B cell (primary cell): ENCODE results near the gene TMEM141. TPM values are rescaled to one million over a fixed set of nuclear protein-coding genes. Genes with fewer than 3 reads are reported as not detected.

Experiments
- ATAC-seq: fragments of 200-7000 bp; cut with Tn5 transposase; one replicate; pipeline ENCODE4 v1.10.0; 2021; ENCODE audit warnings: low read depth, mild to moderate bottlenecking, moderate number of reproducible peaks, moderate library complexity
- CTCF ChIA-PET: fragments of 350-600 bp; sonication (Branson Sonifier 250); formaldehyde crosslinking; loops from one replicate; lab custom pipeline; 2021; ENCODE audit warnings: antibody characterized with exemption, inconsistent platforms; lab: Charles Lee
- POLR2A ChIA-PET: fragments of 350-600 bp; sonication (Branson Sonifier 250); formaldehyde crosslinking; loops from one replicate; lab custom pipeline; 2021; ENCODE audit warnings: antibody characterized with exemption; lab: Charles Lee
- DNase-seq: peaks from one replicate; pipeline ENCODE4 v3.0.0; 2013
- H2AFZ ChIP-seq: 2 replicates; pipeline ENCODE4 v1.6.1; 2012; ENCODE audit warnings: mild to moderate bottlenecking, low read depth, low read length; ENCODE audit not compliant: insufficient read depth, poor library complexity, severe bottlenecking
- H3K27ac ChIP-seq, 2 donors: 1 replicate in 1 of 2; 2 replicates in 1 of 2; pipeline ENCODE4 v1.5.1; 2012 to 2013; ENCODE audit warnings: low read length in 2 of 2, mild to moderate bottlenecking in 2 of 2, moderate library complexity in 1 of 2
- H3K27me3 ChIP-seq, 4 experiments: fragments of 200-600 bp in 1 of 4; sonication (generic) in 1 of 4; replicated peaks in 1 of 4; 1 replicate in 2 of 4; 2 replicates in 2 of 4; pipeline versions ENCODE4 v1.6.1 to v1.7.0; 2013 to 2016; ENCODE audit warnings: low read length in 3 of 4, mild to moderate bottlenecking in 2 of 4, mixed read lengths in 1 of 4, moderate library complexity in 1 of 4; ENCODE audit not compliant: insufficient read depth in 4 of 4, control insufficient read depth in 3 of 4; ENCODE audit errors: control extremely low read depth in 1 of 4
- H3K36me3 ChIP-seq, 2 experiments: replicated peaks in 1 of 2; 1 replicate in 1 of 2; 2 replicates in 1 of 2; pipeline versions ENCODE4 v1.6.1 to v1.7.1; 2013; ENCODE audit warnings: low read length in 1 of 2; ENCODE audit not compliant: insufficient read depth in 2 of 2, control insufficient read depth in 1 of 2; ENCODE audit errors: control extremely low read depth in 1 of 2, extremely low read depth in 1 of 2
- H3K4me1 ChIP-seq, 2 donors: fragments of 200-600 bp in 1 of 2; sonication (generic) in 1 of 2; 1 replicate in 1 of 2; 2 replicates in 1 of 2; pipeline versions ENCODE4 v1.5.1 to v1.6.1; 2013 to 2017; ENCODE audit warnings: low read length in 2 of 2; ENCODE audit not compliant: control insufficient read depth in 2 of 2, insufficient read depth in 2 of 2
- H3K4me2 ChIP-seq: replicated peaks from 2 replicates; pipeline ENCODE3; 2012; ENCODE audit warnings: mild to moderate bottlenecking, low read depth, low read length; ENCODE audit not compliant: poor library complexity, severe bottlenecking
- H3K4me3 ChIP-seq, 5 experiments: fragments of 200-600 bp in 1 of 5; sonication (generic) in 1 of 5; 1 replicate in 3 of 5; 2 replicates in 2 of 5; pipeline versions ENCODE4 v1.5.1 to v1.7.0; 2011 to 2016; ENCODE audit warnings: low read length in 4 of 5, mild to moderate bottlenecking in 4 of 5, low read depth in 2 of 5, control low read depth in 1 of 5, moderate library complexity in 1 of 5; ENCODE audit not compliant: insufficient read depth in 1 of 5; ENCODE audit errors: control extremely low read depth in 1 of 5, extremely low read depth in 1 of 5
- H3K79me2 ChIP-seq: fragments of 200-600 bp; sonication (generic); one replicate; pipeline ENCODE4 v1.6.0; 2016; ENCODE audit warnings: low read length; ENCODE audit not compliant: control insufficient read depth, insufficient read depth
- H3K9ac ChIP-seq: fragments of 200-600 bp; sonication (generic); 2 replicates; pipeline ENCODE4 v1.6.1; 2017; ENCODE audit warnings: mild to moderate bottlenecking, low read length, moderate library complexity
- H3K9me3 ChIP-seq, 3 donors: one replicate each; pipeline versions ENCODE4 v1.6.1 to v1.7.1; 2013; ENCODE audit warnings: low read length in 2 of 3; ENCODE audit not compliant: control insufficient read depth in 2 of 3, insufficient read depth in 1 of 3; ENCODE audit errors: control extremely low read depth in 1 of 3
- H4K20me1 ChIP-seq: 2 replicates; pipeline ENCODE4 v1.6.0; 2012; ENCODE audit warnings: mild to moderate bottlenecking, low read length; ENCODE audit not compliant: insufficient read depth, control insufficient read depth, poor library complexity, severe bottlenecking
- H3K27ac Mint-ChIP-seq: one replicate; pipeline ENCODE4 v1.8.0; 2021; ENCODE audit warnings: mixed read lengths
- H3K27me3 Mint-ChIP-seq: one replicate; pipeline ENCODE4 v1.8.0; 2021; ENCODE audit warnings: mixed read lengths
- H3K4me1 Mint-ChIP-seq: one replicate; pipeline ENCODE4 v1.8.0; 2021; ENCODE audit warnings: mixed read lengths
- H3K4me3 Mint-ChIP-seq: one replicate; pipeline ENCODE4 v1.8.0; 2021; ENCODE audit warnings: mixed read lengths
- H3K9me3 Mint-ChIP-seq: one replicate; pipeline ENCODE4 v1.8.0; 2022; ENCODE audit warnings: mixed read lengths; ENCODE audit not compliant: insufficient read depth
- CTCF ChIP-seq: fragments of 200-600 bp; IDR thresholded peaks from one replicate; pipeline ENCODE4 v1.8.0; 2022; ENCODE audit warnings: antibody characterized with exemption, mild to moderate bottlenecking
- EZH2 ChIP-seq: IDR thresholded peaks from 2 replicates; pipeline ENCODE4 v1.6.1; 2012; ENCODE audit warnings: borderline replicate concordance, low read depth, mild to moderate bottlenecking, moderate library complexity, low read length; ENCODE audit not compliant: insufficient read depth, poor library complexity, severe bottlenecking
- WGBS: methylation state at CpG from one replicate; pipeline ENCODE4 v1.1.5; 2013; ENCODE audit warnings: missing lambda C conversion rate; ENCODE audit not compliant: insufficient coverage; 5-methylcytosine and 5-hydroxymethylcytosine counted together
- intact Hi-C: fragments of 100-400 bp; cut with micrococcal nuclease; formaldehyde crosslinking; loops from one replicate; pipeline ENCODE4 v1.10.0; 2022
- polyA plus RNA-seq: library from polyadenylated mRNA; depleted of rRNA; stranded (reverse); fragments of >200 nt; gene quantifications from 2 replicates; pipeline ENCODE4 v1.2.3, GENCODE V29; 2012
- total RNA-seq, 2 donors: library from RNA; stranded (reverse); fragments of 120-200 nt in 1 of 2; gene quantifications; 1 replicate in 1 of 2; 2 replicates in 1 of 2; pipeline versions ENCODE4 v1.2.3 to v1.2.4, GENCODE V29; 2013 to 2022

Gene TMEM141
- total and polyA plus RNA-seq, 2 donors (not counting 1 experiment from before 2014, with no cell fraction given), result 35.7 to 60.8 TPM

- Histone ChIP-seq H3K27me3 (no peaks in the 10 kb centered on the region), H4K20me1 (no peaks in the 10 kb centered on the region), H2AFZ (no peak overlapping the region), H3K4me2 (no peak overlapping the region), H3K36me3 (no peaks in the 10 kb centered on the region), H3K27ac (no peak overlapping the region), H3K4me1 (peaks cover 0 to 2% of the 10 kb centered on the region in 2 donors), H3K9ac (no peak overlapping the region), H3K9me3 (no peaks in the 10 kb centered on the region), H3K4me3 (no peak overlapping the region), H3K79me2 (no peaks in the 10 kb centered on the region)
- no peak overlapping the region for H3K27ac Mint-ChIP-seq
- H3K4me3 Mint-ChIP-seq, result no peak overlapping the region
- 100% methylated on average over 3 of the region's 3 CpGs for WGBS
- H3K4me1 Mint-ChIP-seq, result peaks cover 4% of the 10 kb centered on the region
- DNase-seq, result no peak
- TF ChIP-seq EZH2 (no peak), CTCF (no peak)
- CTCF ChIA-PET, result interaction anchor here (1.3 kb wide), 1 partner anchor 253 kb away, joined by 3 read pairs; no protein-coding TSS in a partner anchor
- no peaks in the 10 kb centered on the region for H3K9me3 Mint-ChIP-seq
- ATAC-seq, result no peak
- peaks cover 15% of the 10 kb centered on the region for H3K27me3 Mint-ChIP-seq
- intact Hi-C loops, result no loop called here
- POLR2A ChIA-PET, result interaction anchor here (2.0 kb wide), 1 partner anchor 14 kb away, joined by 4 read pairs; no protein-coding TSS in a partner anchor
These were observed 8.7 kb upstream of the TMEM141 start for GRCh38 chr9:136782452-136782851.

- H3K79me2 ChIP-seq, result no peaks in the 10 kb centered on the region
These were observed 6.7 kb upstream of the TMEM141 start for GRCh38 chr9:136784249-136784996.

More at GRCh38 chr9:136784249-136784996, 6.7 kb upstream of the TMEM141 start:
- H2AFZ ChIP-seq, result no peak overlapping the region
- TF ChIP-seq EZH2, result no peak
- peak; percentile 71 for TF ChIP-seq CTCF
- ChIA-PET CTCF (interaction anchor here (0.9 to 10.5 kb wide), 6 partner anchors 10 to 262 kb away, joined by 3 to 106 read pairs (median 5); partner anchors contain the start of gene LCN8), POLR2A (no interaction called here)
- no peak overlapping the region for H3K4me3 Mint-ChIP-seq
- H3K4me1 ChIP-seq, result peaks cover 3 to 6% of the 10 kb centered on the region in 2 donors
- no peak overlapping the region for H3K9ac ChIP-seq
- H3K36me3 ChIP-seq, result no peaks in the 10 kb centered on the region
- no peak overlapping the region for H3K27ac Mint-ChIP-seq
- intact Hi-C loops, result no loop called here
- peak; percentile 61 for DNase-seq
- H3K27ac ChIP-seq, result no peak overlapping the region
- peaks cover under 1% of the 10 kb centered on the region for H3K27me3 Mint-ChIP-seq
- no peaks in the 10 kb centered on the region for H3K27me3 ChIP-seq
- H3K4me3 ChIP-seq, result no peak overlapping the region
- H4K20me1 ChIP-seq, result no peaks in the 10 kb centered on the region
- no peaks in the 10 kb centered on the region for H3K9me3 Mint-ChIP-seq
- no peak for ATAC-seq
- no peaks in the 10 kb centered on the region for H3K9me3 ChIP-seq
- no peak overlapping the region for H3K4me2 ChIP-seq
- H3K4me1 Mint-ChIP-seq, result peaks cover 8% of the 10 kb centered on the region
- WGBS, result no CpG with 5 or more reads among the region's 9 CpGs
